CD4-positive, alpha-beta T cell treated with Interleukin-17A for 1 hour (primary cell): ENCODE measurements around the gene RAPGEF2.
A peak's percentile ranks its signal among the peaks of the same experiment; 100 is the strongest.
"Not testable (repeated sequence)": the region's sequence is repeated elsewhere in the genome, so short reads cannot be mapped to it uniquely, and the experiment has no call there.

ENCODE experiments used
- DNase-seq: peaks from one replicate; pipeline ENCODE4 v3.0.0-alpha.2; 2020

Gene RAPGEF2

DNA sequence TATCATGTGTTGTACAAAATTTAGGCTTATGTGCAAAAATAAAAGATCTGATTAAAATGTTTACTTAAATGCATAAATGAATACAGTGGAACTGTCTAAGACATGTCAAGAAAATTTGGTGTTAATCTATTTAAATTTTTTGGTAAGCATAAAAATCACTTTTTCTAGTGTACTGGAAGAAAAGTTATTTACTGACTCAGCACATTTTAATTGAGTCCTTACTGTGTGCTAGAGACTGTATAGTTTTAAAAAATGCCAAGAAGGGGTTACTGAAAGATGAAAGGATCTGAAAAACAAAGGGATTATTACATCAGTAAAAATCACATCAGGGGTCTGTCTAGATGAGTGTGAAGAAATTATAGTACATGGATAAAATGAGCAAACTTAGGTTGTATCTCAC is 60.6 kb downstream of the RAPGEF2 start:
- DNase-seq, result no peak

DNA sequence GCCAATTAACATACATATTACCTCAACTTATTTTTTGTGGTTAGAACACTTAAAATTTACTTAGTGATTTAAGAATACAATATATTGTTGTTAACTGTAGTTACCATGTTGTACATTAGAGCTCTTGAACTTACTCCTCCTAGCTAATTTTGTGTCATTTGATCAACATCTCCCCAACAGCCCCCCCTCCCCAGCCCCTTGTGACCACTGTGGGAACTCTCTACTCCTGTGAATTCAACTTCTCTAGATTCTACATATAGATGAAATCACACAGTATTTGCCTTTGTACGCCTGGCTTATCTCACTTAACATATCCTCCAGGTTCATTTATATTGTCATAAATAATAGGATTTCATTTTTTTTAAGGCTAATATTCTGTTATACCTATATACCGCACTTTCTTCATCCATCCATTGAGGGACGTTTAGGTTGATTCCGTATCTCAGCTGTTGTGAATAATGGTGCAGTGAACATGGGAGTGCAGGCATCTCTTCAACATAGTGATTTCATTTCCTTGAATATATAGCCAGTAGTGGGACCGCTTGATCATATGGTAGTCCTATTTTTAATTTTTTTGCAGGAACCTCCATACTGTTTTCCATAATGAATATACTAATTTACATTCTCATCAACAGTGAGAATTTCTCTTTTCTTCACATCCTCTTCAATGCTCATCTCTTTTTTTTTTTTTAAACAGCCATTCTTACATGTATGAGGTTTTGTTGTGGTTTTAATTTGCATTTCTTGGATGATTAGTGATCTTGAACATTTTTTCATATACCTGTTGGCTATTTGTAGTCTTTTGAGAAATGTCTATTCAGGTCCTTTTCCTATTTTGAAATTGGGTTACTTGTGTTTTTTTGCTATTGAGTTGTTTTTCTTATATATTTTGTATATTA is 66.8 kb downstream of the RAPGEF2 start:
- no peak for DNase-seq

DNA sequence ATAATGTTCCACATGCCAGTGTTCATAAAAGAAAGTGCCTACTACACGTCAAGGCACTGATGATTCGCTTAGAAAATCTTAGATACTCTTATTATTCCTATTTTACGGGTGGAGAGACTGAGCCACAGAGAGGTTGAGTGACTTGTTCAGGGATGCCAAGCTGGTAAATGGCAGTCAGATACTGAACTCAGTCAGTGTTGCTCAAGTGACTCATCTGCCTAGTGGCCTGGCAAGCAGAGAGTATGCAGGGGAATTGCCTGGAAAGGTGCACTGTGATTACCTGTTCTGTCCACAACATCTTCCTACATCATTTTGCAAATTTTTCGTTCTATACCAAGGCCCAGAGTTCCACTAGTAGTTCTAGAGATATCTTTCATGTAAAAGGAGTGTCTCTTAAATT is 68.4 kb downstream of the RAPGEF2 start:
- DNase-seq, result no peak

DNA sequence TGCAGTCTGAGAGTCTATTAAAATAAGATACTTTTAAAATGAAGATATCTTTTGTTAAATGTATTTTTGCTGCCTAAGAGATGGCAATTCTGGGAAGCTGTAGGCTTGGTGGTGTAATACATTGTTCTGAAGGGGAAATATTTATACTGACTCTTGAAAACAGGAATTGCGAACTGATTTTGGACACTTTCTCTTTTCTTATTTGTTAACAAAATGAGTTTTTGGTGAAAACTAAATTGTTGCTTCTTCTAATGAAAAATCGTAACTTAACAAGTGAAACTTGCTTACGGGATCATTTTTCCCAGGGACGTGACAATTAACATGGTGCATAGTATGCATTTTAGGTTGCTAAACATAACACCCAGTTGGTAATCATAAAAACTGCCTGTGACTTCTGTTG is 71.0 kb downstream of the RAPGEF2 start:
- DNase-seq, result no peak

DNA sequence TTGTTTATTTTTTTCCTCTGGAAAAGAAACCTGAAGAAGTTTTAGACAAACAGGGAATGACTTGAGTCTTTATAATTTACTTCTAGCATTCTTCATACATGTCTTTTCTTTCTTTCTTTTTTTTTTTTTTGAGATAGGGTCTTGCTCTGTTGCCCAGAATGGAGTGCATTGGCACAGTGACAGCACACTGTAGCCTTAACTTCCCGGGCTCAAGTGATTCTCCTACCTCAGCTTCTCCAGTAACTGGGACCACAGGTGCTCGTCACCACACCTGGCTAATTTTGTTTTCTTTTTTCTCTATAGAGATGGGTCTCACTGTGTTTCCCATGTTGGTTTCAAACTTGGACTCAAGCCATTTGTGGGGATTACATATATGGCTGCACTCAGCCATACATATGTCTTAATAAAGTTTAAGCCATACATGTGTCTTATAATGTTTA is 71.8 kb downstream of the RAPGEF2 start:
- no peak for DNase-seq

DNA sequence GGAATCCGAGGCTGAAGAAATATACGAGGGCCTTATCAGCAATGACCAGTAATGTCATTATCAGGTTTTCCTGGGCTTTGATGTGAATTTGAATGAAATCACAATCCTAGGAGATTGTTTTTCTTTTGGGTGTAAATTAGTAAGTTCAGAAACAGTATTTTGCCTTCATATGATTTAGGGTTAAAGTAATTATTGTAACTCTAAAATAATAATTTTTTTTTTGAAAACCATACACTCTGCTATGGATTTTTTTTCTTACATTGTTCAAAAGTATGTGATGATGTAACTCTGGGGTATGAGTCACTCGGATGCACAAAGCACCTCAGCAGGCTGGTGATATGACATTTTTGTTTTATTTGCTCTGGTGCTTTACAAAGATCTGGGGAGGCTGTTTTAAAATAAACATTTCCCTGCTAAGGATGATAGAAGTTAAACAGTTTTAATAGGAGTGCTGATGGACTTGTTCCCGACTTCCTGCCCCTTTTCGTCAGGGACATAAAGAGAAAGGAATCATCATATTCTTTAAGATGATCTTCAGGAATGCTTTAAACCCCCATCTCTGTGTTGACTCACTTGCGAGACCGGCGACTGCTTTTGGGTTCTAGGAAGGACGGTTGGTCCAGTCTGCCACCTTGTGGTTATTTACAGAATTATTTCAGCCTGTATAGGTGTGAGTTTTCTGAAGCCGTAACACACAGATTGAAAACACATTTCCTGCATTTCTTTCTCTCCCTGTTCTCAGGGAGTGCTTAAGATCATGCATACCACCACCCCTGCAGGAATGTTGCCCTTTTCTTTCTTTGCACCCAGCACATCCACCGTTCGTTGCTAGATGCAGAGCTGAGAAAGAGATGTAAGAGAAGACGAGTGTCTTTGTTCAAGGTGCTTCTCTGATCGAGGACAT is 72.5 kb downstream of the RAPGEF2 start:
- peak; percentile 78 for DNase-seq

DNA sequence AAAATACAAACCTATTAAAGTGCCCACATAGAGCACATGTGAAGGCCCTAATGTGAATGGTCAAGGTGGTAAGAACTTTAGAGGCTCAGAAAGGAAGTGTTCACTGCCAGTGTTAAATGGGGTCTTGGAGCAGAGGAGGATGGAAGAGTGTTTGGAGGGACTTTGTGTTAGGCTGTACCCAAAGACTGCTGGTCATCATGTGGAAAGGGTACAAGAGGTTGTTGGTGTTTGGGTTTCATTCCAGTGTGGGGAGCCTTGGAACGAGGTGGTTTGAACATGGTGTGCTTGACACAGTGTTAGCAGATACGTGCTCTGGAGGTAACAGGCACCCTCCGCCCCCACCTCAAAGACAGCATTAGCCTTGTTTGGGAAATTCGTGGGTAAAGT is 73.1 kb downstream of the RAPGEF2 start:
- no peak for DNase-seq

DNA sequence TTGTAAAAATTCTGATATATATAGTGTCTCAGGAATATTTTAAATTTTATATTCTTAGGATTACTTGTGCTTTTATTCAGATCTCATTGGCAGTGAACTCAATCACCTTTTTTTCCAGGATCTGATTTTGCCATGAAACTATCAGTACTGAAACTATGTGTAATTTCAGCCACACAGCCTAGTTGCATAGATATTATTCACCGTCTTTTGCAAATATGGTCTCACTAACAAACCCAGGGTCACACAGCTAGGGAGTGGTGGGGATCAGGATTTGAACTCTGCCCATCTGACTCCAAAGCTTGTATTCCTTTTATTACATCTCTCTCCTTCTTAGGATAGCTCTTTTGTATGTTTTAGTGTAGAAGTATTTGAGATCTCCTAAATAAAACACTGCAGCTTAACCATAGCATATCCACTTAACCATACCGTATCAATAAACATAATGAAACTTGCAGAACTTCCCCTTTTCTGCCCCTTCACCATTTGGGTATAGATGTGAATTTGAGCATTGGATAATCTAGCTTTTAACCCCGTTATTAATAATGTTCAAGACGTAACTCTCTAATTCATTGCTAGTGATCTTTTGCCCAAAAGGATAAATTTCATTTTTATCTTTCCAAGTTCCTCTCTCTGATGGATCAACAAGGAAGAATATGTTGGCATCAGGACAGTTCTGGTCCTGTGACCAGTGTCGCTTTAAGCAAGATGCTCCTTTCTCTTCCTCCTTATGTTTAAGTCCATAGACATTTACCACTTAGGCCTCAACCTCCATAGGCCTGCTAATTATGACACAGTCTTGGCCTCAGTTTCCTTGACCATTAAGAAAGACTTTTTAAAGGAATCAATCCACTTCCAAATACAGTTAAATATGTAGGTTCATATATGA is 74.6 kb downstream of the RAPGEF2 start:
- DNase-seq, result no peak

DNA sequence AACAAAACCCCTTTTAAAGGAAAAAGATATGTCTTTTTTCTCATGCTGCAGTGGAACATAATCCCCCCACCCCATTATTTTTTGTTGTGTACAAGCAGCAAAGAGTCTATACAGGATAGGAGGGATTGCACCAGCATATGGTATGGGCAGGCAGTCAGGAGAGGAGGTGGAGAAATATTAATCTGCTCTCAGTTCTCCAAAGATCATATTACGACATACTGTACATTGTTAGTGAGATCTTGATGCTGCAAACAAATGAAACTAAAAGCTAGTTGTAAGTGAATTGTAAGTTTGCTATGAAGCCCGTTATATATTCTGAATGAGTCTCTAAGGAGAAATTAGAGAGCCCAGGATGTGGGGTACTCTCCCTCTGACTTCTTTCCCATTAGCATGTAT is 75.3 kb downstream of the RAPGEF2 start:
- no peak for DNase-seq

DNA sequence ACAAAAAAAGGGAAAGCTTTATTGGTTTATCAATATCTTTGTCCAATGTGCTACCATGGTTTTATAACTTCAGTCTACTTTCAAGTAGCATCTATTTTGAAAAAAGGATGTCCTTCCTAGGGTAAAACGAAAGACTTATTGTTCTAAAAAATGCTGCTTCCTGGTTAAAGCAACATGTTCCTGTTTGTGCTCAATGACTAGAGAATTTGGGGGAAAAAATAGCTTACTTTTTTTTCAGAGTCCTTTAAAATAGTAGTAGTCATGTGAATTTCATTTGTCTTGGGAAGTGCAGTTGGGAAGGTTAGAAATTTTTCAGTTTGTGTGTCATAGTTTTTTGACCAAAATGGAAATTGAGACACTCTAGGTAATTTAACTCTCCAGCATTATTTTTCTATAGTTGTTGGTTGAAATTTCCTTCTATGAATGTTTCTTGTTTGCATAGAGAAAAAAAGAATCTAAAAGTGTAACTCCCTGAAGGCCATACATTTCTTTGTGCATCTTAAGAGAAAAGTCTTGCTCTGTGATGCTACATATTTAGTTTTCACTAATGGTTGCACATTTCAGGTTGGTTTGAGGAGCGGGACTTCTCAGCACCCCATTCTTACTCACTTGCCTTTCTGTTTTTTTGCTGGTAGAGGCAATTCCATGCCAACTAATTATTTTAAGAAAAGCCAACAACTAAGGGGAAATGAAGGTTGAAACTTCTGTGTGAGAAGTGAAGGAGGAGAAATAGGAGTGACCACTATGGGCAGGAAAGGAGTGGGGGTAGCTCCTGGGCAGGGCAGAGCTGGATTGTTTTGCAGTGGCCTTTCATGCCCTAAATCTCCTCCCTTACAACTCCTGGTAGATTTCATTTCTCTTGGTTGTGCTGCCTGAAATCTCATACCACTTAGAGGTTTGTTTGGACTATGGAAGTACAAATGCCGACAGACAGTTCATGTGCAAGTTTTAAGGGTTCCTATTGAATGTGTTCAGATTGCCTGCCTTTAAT is 76.4 kb downstream of the RAPGEF2 start:
- no peak for DNase-seq

DNA sequence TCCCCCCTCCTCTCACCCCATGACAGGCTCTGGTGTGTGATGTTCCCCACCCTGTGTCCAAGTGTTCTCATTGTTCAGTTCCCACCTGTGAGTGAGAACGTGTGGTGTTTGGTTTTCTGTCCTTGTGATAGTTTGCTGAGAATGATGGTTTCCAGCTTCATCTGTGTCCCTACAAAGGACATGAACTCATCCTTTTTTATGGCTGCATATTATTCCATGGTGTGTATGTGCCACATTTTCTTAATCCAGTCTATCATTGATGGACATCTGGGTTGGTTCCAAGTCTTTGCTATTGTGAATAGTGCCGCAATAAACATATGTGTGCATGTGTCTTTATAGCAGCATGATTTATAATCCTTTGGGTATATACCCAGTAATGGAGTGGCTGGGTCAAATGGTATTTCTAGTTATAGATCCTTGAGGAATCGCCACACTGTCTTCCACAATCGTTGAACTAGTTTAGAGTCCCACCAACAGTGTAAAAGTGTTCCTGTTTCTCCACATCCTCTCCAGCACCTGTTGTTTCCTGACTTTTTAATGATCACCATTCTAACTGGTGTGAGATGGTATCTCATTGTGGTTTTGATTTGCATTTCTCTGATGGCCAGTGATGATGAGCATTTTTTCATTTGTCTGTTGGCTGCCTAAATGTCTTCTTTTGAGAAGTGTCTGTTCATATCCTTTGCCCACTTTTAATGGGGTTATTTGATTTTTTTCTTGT is 81.2 kb downstream of the RAPGEF2 start:
- not testable (repeated sequence) for DNase-seq

DNA sequence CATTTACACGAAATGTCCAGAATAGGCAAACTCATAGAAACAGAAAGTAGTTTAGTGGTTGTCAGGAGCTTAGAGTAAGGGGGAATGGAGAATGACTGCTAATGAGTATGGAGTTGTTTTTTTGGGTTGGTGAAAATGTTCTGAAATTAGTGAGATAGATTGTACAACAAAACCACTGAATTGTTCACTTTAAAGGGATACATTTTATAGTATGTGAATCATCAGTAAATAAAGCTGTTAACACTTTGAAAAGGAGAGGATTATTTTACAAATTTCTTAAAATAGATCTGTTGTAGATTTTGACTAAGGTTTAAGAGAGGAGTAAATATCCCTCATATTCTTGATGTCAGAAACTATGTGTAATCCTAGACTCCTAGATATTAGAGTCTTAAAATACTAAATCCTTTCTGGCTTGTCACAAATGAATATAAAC is 82.7 kb downstream of the RAPGEF2 start:
- DNase-seq, result no peak

DNA sequence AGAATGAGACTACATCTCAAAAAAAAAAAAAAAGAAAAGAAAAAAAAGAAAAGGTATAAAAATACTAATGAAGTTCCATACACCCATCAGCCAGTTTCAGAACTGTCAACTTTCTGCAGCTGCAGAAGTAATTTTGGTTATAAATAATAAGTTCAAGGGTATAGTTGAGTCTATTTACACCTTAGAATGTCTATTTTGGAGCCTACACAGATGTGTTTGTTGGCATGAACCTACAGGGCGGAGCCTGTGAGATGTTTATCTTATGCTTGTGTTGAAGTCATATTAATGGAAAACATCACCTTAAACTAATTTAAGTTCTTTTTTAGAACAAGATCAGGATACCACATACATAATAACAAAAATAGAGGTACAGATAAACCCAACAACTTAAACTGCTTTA is 85.8 kb downstream of the RAPGEF2 start:
- no peak for DNase-seq

DNA sequence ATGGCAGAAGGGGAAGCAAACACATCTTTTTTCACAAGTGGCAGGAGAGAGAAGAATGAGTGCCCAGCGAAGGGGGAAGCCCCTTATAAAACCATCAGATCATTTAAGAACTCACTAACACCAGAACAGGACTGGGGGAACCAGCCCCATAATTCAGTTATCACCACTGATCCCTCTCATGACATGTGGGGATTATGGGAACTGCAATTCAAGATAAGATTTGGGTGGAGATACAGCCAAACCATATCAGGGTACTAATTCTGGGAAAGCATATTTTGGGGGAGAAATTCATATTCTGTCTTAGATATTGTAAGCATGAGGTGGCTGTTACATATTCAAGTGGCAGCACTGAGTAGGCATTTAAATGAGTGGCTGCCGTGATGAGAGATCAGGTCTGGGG is 87.8 kb downstream of the RAPGEF2 start:
- no peak for DNase-seq

DNA sequence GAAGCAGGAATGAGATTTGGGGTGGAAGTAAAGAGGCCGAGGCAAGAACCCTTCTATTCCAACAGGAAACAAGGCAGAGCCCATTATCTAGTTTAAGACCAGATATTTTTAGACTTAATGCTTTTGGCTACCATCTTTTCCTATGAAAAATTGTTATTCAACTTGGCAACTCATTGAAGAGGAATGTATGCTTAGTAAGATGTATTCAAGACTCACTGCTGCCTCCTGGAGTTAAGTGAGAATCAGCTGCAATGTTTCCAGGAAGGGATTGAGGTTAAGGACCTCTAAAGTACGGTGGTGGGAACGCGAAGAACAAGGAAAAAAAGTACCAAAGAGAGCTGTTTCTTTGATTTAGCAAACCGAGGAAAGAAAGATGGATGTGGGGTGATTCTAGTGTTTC is 89.1 kb downstream of the RAPGEF2 start:
- no peak for DNase-seq

DNA sequence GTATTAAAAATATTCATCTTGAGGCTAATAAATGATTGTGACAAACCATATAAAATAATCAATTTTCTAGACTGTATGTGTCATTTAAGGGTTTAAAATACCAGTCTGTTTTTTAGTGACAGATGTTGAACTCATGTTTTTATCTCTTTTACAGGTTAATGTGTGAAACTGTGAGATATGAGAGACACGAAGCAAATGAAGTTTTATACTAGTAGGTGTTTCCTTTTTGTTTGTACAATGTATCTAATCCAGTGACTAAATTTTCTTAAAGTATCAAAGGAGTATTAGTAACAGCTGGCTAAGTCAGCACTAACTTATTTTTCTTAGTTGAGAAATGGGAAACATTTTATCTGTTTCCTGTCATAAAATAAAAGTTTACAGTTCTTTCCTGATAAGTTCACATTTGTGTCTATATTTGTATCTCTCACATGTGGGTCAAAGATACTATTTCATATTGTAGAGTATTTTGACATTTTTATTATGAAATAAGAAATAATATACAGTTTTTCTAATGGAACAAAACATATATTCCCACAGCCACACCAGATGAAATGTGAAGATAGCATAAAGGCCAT is 90.3 kb downstream of the RAPGEF2 start:
- DNase-seq, result no peak

DNA sequence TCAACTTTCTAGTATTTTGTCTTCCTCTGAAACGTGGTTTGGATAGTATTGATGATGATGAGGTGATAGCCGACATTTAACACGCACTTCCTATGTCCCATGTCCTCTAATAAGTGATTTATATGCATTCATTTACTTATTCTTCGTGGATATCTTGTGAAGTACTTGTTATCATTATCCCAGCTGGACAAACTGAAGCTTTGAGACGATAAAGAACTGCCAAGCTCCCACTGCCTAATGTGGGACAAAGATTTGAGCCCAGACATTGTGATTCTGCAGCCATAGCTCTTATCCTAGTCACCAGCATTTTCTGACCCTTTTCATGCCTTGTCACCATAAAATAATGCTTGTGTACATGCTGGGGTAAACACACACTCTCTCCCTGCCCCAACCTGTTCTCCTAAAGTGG is 92.5 kb downstream of the RAPGEF2 start:
- DNase-seq, result no peak

DNA sequence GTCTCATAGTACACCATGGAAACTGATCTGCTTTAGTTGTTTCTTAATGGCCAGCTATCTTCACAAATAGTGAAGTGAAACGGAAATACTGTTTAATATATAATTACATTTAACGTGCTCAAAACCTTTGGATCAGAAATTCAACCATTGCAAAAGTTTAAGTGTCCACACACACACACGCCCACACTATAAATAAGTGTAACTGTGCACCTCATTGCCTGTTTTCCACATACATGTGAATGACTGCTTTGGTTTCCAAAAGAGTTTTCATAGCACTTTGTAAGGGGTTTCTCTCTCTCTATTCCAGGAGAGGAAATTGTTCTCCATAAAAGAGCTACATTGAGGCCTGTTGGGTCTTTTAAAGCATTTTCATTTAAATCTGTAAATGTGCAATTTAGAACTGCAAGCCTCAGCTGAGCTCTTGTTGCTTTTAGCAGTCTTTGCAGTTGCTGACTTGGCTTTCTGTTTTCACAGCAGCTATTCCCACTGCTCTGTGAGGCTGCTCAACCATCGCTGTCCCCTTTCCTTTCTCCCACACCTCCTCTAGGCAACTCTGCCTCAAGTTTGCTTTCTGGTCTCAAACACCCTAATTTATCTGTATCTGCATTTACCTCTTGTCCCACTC is 94.5 kb downstream of the RAPGEF2 start:
- DNase-seq, result no peak

DNA sequence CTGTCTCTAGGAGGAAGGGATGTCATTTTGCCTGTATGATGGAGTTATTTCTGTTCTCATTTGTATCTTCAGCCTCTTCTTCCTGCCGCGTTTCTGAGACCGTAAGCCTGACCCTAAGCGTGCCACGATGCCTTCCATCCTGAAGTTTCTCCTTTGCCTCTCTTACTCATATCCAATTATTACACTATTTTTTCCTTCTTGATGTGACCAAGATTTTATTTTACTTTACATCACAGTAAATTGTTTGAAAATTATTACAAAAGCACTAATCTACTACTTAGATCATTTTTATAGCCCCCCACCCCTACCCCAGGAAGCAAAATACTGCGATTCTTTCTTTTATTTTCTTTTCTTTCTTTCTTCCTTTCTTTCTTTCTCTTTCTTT is 95.0 kb downstream of the RAPGEF2 start:
- no peak for DNase-seq

DNA sequence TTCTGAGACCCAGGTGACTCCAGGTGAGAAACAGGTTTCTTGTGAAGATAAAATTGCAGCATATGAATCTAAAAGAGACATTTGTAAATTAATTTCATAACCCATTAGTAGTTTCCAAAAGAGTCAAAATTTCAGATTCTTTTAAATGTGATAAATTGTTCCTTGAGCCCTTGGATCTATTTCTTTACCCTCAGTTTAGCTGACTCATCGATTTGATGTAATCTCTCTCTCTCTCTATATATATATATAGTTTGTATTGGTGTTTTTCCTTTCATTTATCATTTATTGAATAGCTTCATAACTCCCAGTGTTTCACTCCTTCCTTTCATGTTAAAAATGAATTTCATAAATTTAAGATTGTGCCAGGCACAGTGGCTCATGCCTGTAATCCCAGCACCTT is 96.9 kb downstream of the RAPGEF2 start:
- no peak for DNase-seq
